Caco-2 (cell line): ENCODE results near the gene TJP2. TPM values are rescaled to one million over a fixed set of nuclear protein-coding genes. Genes with fewer than 3 reads are reported as not detected.

Source experiments
- BruUV-seq: library from RNA; stranded (reverse); fragments of 400-500 nt; replicated peaks from 2 replicates; lab custom pipeline; 2021; lab: Mats Ljungman, UMichigan
- CTCF ChIA-PET: fragments of 300-600 bp; sonication (Branson Sonifier 250); formaldehyde crosslinking; loops from one replicate; lab custom pipeline; 2022; ENCODE audit warnings: antibody characterized with exemption; lab: Charles Lee
- POLR2A ChIA-PET: fragments of 300-600 bp; sonication (Branson Sonifier 250); formaldehyde crosslinking; loops from one replicate; lab custom pipeline; 2022; ENCODE audit warnings: antibody characterized with exemption; lab: Charles Lee
- DNase-seq, 2 experiments: peaks; one replicate each; pipeline versions ENCODE4 v3.0.0 to v3.0.0-alpha.2; 2020 to 2022
- H3K27me3 ChIP-seq: replicated peaks from 2 replicates; pipeline ENCODE4 v1.6.0; 2011; ENCODE audit warnings: low read length; ENCODE audit not compliant: control insufficient read depth, insufficient read depth
- H3K36me3 ChIP-seq: 2 replicates; pipeline ENCODE4 v1.5.1; 2011; ENCODE audit warnings: low read length; ENCODE audit not compliant: control insufficient read depth, insufficient read depth
- H3K4me1 ChIP-seq: fragments of 250-450 bp; sonication (Bioruptor Pico); 2 replicates; pipeline ENCODE4 v1.5.1; 2020; ENCODE audit warnings: mild to moderate bottlenecking
- H3K4me3 ChIP-seq: 2 replicates; pipeline ENCODE4 v1.5.1; 2011; ENCODE audit warnings: low read depth, mild to moderate bottlenecking, control low read depth, low read length
- H3K9me3 ChIP-seq: fragments of 250-450 bp; sonication (Bioruptor Pico); 2 replicates; pipeline ENCODE4 v1.5.1; 2020; ENCODE audit warnings: mild to moderate bottlenecking, moderate library complexity
- H3K27ac Mint-ChIP-seq: one replicate; pipeline ENCODE4 v1.8.0; 2022; ENCODE audit warnings: mixed read lengths; ENCODE audit not compliant: unreplicated experiment
- H3K27me3 Mint-ChIP-seq: one replicate; pipeline ENCODE4 v1.8.0; 2022; ENCODE audit warnings: mixed read lengths; ENCODE audit not compliant: insufficient read depth, unreplicated experiment
- H3K36me3 Mint-ChIP-seq: one replicate; pipeline ENCODE4 v1.8.0; 2022; ENCODE audit warnings: mild to moderate bottlenecking, mixed read lengths; ENCODE audit not compliant: insufficient read depth, unreplicated experiment
- H3K4me1 Mint-ChIP-seq: one replicate; pipeline ENCODE4 v1.8.0; 2022; ENCODE audit warnings: low read depth, mixed read lengths; ENCODE audit not compliant: unreplicated experiment
- H3K4me3 Mint-ChIP-seq: one replicate; pipeline ENCODE4 v1.8.0; 2022; ENCODE audit warnings: mild to moderate bottlenecking, moderate library complexity, mixed read lengths; ENCODE audit not compliant: unreplicated experiment
- H3K9me3 Mint-ChIP-seq: one replicate; pipeline ENCODE4 v1.8.0; 2022; ENCODE audit warnings: mixed read lengths; ENCODE audit not compliant: unreplicated experiment
- intact Hi-C: fragments of 100-400 bp; cut with micrococcal nuclease; formaldehyde crosslinking; loops from one replicate; pipeline ENCODE4 v1.10.0; 2022; ENCODE audit not compliant: unreplicated experiment
- total RNA-seq: library from RNA; stranded (reverse); gene quantifications from 2 replicates; pipeline ENCODE4 v1.2.3, GENCODE V29; 2022
- TF ChIP-seq, protein P1 (sequence below), 2 experiments: fragments of 200-600 bp in 1 of 2; IDR thresholded peaks; 1 replicate in 1 of 2; 2 replicates in 1 of 2; pipeline versions ENCODE4 v1.5.1 to v1.8.0; 2011 to 2022; ENCODE audit warnings: antibody characterized with exemption in 1 of 2, control low read depth in 1 of 2, inconsistent platforms in 1 of 2, low read depth in 1 of 2, low read length in 1 of 2, mild to moderate bottlenecking in 1 of 2, moderate library complexity in 1 of 2; ENCODE audit not compliant: insufficient read depth in 1 of 2, severe bottlenecking in 1 of 2, unreplicated experiment in 1 of 2

TJP2 gene
- total RNA-seq, 1 experiment from 2014 or later: 36.7 TPM

GRCh38 chr9:69322256-69322655 is 148.2 kb downstream of the TJP2 start:
- TF ChIP-seq, protein P1, sequence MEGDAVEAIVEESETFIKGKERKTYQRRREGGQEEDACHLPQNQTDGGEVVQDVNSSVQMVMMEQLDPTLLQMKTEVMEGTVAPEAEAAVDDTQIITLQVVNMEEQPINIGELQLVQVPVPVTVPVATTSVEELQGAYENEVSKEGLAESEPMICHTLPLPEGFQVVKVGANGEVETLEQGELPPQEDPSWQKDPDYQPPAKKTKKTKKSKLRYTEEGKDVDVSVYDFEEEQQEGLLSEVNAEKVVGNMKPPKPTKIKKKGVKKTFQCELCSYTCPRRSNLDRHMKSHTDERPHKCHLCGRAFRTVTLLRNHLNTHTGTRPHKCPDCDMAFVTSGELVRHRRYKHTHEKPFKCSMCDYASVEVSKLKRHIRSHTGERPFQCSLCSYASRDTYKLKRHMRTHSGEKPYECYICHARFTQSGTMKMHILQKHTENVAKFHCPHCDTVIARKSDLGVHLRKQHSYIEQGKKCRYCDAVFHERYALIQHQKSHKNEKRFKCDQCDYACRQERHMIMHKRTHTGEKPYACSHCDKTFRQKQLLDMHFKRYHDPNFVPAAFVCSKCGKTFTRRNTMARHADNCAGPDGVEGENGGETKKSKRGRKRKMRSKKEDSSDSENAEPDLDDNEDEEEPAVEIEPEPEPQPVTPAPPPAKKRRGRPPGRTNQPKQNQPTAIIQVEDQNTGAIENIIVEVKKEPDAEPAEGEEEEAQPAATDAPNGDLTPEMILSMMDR (IDR thresholded peaks at IDR 0.05; ENCODE audit: insufficient read depth in 1 of 2, low read depth in 1 of 2, low read length in 1 of 2, severe bottlenecking in 1 of 2, unreplicated experiment in 1 of 2): no peak
- Histone ChIP-seq H3K4me3 (no peak overlapping the region), H3K4me1 (no peaks in the 10 kb centered on the region), H3K9me3 (no peaks in the 10 kb centered on the region), H3K36me3 (no peaks in the 10 kb centered on the region), H3K27me3 (no peaks in the 10 kb centered on the region; the same call in 1 of the 2 replicates)
- H3K4me3 Mint-ChIP-seq: no peak overlapping the region
- BruUV-seq: no TSS peak
- H3K36me3 Mint-ChIP-seq: no peaks in the 10 kb centered on the region
- no peak for DNase-seq
- POLR2A ChIA-PET: no interaction called here
- H3K9me3 Mint-ChIP-seq: no peaks in the 10 kb centered on the region
- no peak overlapping the region for H3K27ac Mint-ChIP-seq
- no peaks in the 10 kb centered on the region for H3K4me1 Mint-ChIP-seq
- intact Hi-C loops: no loop called here
- H3K27me3 Mint-ChIP-seq: no peaks in the 10 kb centered on the region
- CTCF ChIA-PET: no interaction called here

DNA sequence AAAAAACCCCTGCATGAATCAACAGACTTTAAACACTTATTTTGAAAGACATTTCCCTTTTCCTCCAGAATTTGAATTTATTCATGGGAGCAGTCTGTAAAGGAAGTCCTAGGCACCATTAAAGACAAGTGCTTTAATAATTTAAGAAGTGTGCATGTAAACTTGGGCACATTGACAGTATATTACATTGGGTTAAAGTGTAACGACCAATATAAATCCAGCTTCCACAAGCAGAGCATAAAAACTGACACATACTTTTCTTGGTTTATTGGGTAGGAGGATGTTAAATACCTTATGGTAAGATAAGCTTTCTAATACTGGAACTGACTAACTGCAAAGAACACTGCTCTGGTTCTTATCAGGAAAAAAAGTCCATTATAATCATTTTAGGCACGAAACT is 149.8 kb downstream of the TJP2 start:
- no peaks in the 10 kb centered on the region for H3K4me1 Mint-ChIP-seq
- ChIA-PET POLR2A (no interaction called here), CTCF (no interaction called here)
- Histone ChIP-seq H3K9me3 (no peaks in the 10 kb centered on the region), H3K4me3 (no peak overlapping the region), H3K4me1 (no peaks in the 10 kb centered on the region), H3K27me3 (no peaks in the 10 kb centered on the region; the same call in 1 of the 2 replicates), H3K36me3 (no peaks in the 10 kb centered on the region)
- BruUV-seq: no TSS peak
- H3K27ac Mint-ChIP-seq: no peak overlapping the region
- H3K9me3 Mint-ChIP-seq: no peaks in the 10 kb centered on the region
- intact Hi-C loops: no loop called here
- H3K27me3 Mint-ChIP-seq: no peaks in the 10 kb centered on the region
- no peak overlapping the region for H3K4me3 Mint-ChIP-seq
- no peak for DNase-seq
- no peaks in the 10 kb centered on the region for H3K36me3 Mint-ChIP-seq
- TF ChIP-seq, protein P1 (IDR thresholded peaks at IDR 0.05; ENCODE audit: insufficient read depth in 1 of 2, low read depth in 1 of 2, low read length in 1 of 2, severe bottlenecking in 1 of 2, unreplicated experiment in 1 of 2): no peak

Other genes with a start within 250 kb of the TJP2 start
- gene PRKACG, start 160.2 kb upstream of the TJP2 start, total RNA-seq: not detected in 2 replicates
- gene FXN, start 138.5 kb upstream of the TJP2 start, total RNA-seq: 7.6 and 8.6 TPM in 2 replicates
- not detected in 2 replicates for gene ENTREP1, start 150.9 kb downstream of the TJP2 start, total RNA-seq